K562 (cell line): ENCODE results near the gene ERMP1.

Source experiments
- JUN ChIP-seq, 2 experiments: sonication (generic) in 1 of 2; formaldehyde crosslinking in 1 of 2; IDR thresholded peaks; 2 replicates each; pipeline versions ENCODE4 v1.6.1 to v1.8.0; 2012 to 2022; ENCODE audit warnings: borderline replicate concordance in 2 of 2, mild to moderate bottlenecking in 2 of 2, improper control_type of control experiment in 1 of 2, low read depth in 1 of 2, low read length in 1 of 2, missing genetic modification reagents in 1 of 2
- ZBTB33 ChIP-seq: sonication (generic); formaldehyde crosslinking; IDR thresholded peaks from 2 replicates; pipeline ENCODE4 v1.8.1; 2023; ENCODE audit warnings: mild to moderate bottlenecking, missing genetic modification reagents

GRCh38 chr9:5846096-5846495, 13.2 kb upstream of the ERMP1 start:
- no peak for TF ChIP-seq JUN (IDR thresholded peaks at IDR 0.05; ENCODE audit: borderline replicate concordance, low read depth, low read length)
- no peak for TF ChIP-seq JUN (CRISPR knock-in tag; IDR thresholded peaks at IDR 0.05; ENCODE audit: borderline replicate concordance)
- no peak for TF ChIP-seq ZBTB33 (CRISPR knock-in tag)
